NT2/D1 (cell line): ENCODE data around the gene NAT16.

Experiments
- SUZ12 ChIP-seq: IDR thresholded peaks from 2 replicates; pipeline ENCODE4 v1.6.1; 2011; ENCODE audit not compliant: insufficient read length, insufficient read depth; ENCODE audit errors: extremely low read depth
- YY1 ChIP-seq: IDR thresholded peaks from 2 replicates; pipeline ENCODE4 v1.6.1; 2011; ENCODE audit not compliant: insufficient read length, insufficient read depth

GRCh38 chr7:101122933-101123702 is 57.0 kb downstream of the NAT16 start:
- no peak for TF ChIP-seq SUZ12
- TF ChIP-seq YY1: no peak
